Activated CD8-positive, alpha-beta T cell treated with anti-CD3 and anti-CD28 coated beads, Interleukin-2, amount 10 ng/mL, durations not matched to agents 7 days and 5 days (primary cell): ENCODE results near the gene TCERG1L. TPM values are rescaled to one million over a fixed set of nuclear protein-coding genes. Genes with fewer than 3 reads are reported as not detected.

Source experiments
- ATAC-seq: fragments of 150-1000 bp; cut with Tn5 transposase; one replicate; pipeline ENCODE4 v1.10.0; 2021; ENCODE audit warnings: moderate library complexity
- CTCF ChIA-PET: fragments of 350-600 bp; sonication (Branson Sonifier 250); formaldehyde crosslinking; loops from one replicate; lab custom pipeline; 2021; ENCODE audit warnings: antibody characterized with exemption; lab: Charles Lee
- POLR2A ChIA-PET: fragments of 350-600 bp; sonication (Branson Sonifier 250); formaldehyde crosslinking; loops from one replicate; lab custom pipeline; 2021; ENCODE audit warnings: antibody characterized with exemption; lab: Charles Lee
- DNase-seq: peaks from one replicate; pipeline ENCODE4 v3.0.0-alpha.2; 2020
- H3K27ac Mint-ChIP-seq: one replicate; pipeline ENCODE4 v1.8.0; 2021; ENCODE audit warnings: mild to moderate bottlenecking, mixed read lengths
- H3K27me3 Mint-ChIP-seq: one replicate; pipeline ENCODE4 v1.8.0; 2021; ENCODE audit warnings: low read depth, mixed read lengths
- H3K36me3 Mint-ChIP-seq: one replicate; pipeline ENCODE4 v1.8.0; 2021; ENCODE audit warnings: low read depth, mixed read lengths
- H3K4me1 Mint-ChIP-seq: one replicate; pipeline ENCODE4 v1.8.0; 2021; ENCODE audit warnings: low read depth, mixed read lengths
- H3K4me3 Mint-ChIP-seq: one replicate; pipeline ENCODE4 v1.8.0; 2021; ENCODE audit warnings: mild to moderate bottlenecking, mixed read lengths
- H3K9me3 Mint-ChIP-seq: one replicate; pipeline ENCODE4 v1.8.0; 2022; ENCODE audit warnings: mixed read lengths; ENCODE audit not compliant: insufficient read depth
- total RNA-seq, 2 experiments: library from RNA; stranded (reverse); gene quantifications; one replicate each; pipeline ENCODE4 v1.2.3, GENCODE V29; 2021

Gene TCERG1L
- total RNA-seq, 2 experiments from 2014 or later: 0.08 TPM; not detected in 1

DNA sequence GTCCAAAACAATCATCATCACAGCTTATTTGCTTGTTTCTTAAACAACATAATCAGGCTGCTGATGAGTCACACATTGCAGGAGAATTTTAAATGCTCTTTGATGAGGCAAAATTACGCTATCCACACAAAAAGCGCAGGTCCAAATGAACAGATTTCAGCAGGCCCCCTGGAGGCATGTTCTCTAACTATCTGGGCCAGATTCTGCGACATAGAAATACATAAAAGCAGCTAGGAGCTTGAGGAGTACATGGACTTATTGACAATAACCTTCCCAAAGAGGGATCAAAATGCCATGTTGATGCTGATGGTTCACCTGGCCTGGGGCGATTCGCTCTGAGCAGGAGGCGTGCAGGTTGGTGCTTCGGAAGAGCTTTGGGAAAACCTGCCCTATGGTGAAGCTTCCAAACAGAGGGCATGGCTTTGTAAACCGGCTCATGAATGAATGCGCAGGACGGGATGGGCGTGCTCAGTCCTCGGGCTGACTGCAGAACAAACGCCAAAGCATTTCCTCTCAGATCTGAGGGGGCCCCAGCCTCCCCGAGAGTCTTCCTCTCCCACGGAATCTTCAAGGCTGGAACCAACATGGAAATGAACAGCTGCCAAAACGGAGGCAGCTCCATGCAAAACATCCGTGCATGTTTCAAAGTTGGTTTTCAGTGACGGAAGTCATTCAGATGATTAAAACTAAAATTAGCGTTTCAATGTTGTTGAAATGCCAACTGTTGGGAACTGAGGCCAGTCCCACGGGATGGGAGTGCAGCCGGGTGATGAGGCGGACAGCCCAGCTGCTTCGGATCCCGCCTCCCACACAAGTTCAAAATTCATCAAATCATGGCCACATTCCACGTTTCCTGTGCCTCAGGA, 179.6 kb downstream of the TCERG1L start:
- POLR2A ChIA-PET: interaction anchor here (0.7 kb wide), 1 partner anchor 1671 kb away, joined by 3 read pairs; no protein-coding TSS in a partner anchor
- H3K27ac Mint-ChIP-seq: no peak overlapping the region
- no peak for DNase-seq
- CTCF ChIA-PET: no interaction called here
- no peaks in the 10 kb centered on the region for H3K27me3 Mint-ChIP-seq
- H3K36me3 Mint-ChIP-seq: no peaks in the 10 kb centered on the region
- H3K4me3 Mint-ChIP-seq: no peak overlapping the region
- H3K4me1 Mint-ChIP-seq: peaks cover 2% of the 10 kb centered on the region
- no peak for ATAC-seq
- H3K9me3 Mint-ChIP-seq: no peaks in the 10 kb centered on the region

DNA sequence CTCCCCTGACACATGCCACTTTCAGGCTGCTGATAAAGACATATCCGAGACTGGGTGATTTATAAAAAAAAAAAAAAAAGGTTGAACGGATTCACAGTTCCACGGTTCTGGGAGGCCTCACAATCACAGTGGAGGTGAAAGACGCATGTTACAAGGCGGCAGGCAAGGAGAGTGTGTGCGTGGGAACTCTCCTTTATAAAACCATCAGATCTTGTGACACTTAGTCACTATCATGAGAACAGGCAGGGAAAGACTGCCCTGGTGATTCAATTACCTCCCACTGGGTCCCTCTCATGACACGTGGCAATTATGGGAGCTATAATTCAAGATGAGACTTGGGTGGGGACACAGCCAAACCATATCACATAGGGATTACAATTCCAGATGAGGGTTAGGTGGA, 181.5 kb downstream of the TCERG1L start:
- DNase-seq: no peak
- H3K27me3 Mint-ChIP-seq: no peaks in the 10 kb centered on the region
- POLR2A ChIA-PET: no interaction called here
- H3K9me3 Mint-ChIP-seq: no peaks in the 10 kb centered on the region
- no peak for ATAC-seq
- peaks cover 7% of the 10 kb centered on the region for H3K4me1 Mint-ChIP-seq
- no peaks in the 10 kb centered on the region for H3K36me3 Mint-ChIP-seq
- no peak overlapping the region for H3K4me3 Mint-ChIP-seq
- CTCF ChIA-PET: no interaction called here
- H3K27ac Mint-ChIP-seq: no peak overlapping the region

DNA sequence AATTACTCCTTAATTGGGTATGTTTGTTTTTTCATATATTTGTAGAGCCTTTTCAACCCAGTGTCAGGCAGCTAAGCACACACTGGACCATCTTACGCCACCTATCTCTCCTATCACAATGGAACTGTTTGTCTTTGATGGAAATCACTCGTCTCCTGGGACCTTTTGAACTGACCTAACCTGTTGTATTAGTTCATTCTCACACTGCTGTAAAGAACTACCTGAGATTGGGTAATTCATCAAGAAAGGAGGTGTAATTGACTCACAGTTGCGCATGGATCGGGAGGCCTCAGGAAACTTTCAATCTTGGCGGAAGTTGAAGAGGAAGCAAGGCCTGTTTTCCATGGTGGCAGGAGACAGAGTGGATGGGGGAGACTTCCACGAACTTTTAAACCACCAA, 182.0 kb downstream of the TCERG1L start:
- Mint-ChIP-seq H3K9me3 (no peaks in the 10 kb centered on the region), H3K27ac (no peak overlapping the region), H3K27me3 (no peaks in the 10 kb centered on the region), H3K4me1 (peaks cover 7% of the 10 kb centered on the region), H3K36me3 (no peaks in the 10 kb centered on the region), H3K4me3 (no peak overlapping the region)
- DNase-seq: no peak
- ChIA-PET POLR2A (no interaction called here), CTCF (no interaction called here)
- ATAC-seq: no peak

DNA sequence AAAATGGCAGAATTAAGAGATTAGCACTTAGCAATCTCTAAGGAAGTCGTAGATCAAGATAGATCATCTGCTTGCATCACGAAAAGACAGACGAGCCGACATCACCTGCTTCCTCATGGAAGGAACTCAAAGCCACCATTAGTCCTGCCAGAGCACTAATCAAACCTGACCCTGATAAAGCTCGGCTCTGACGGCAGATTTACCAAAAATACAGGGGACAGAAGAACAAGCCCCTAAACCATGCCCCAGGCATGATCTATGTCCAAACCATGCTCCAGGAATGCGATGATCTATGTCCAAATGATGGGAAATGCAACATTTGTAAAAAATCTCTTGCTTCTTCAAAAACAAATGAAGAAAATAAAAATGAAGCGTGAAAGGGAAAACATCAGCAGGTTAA, 182.8 kb downstream of the TCERG1L start:
- H3K4me3 Mint-ChIP-seq: no peak overlapping the region
- CTCF ChIA-PET: no interaction called here
- H3K27me3 Mint-ChIP-seq: no peaks in the 10 kb centered on the region
- no peak for DNase-seq
- no peak for ATAC-seq
- no peaks in the 10 kb centered on the region for H3K9me3 Mint-ChIP-seq
- no peaks in the 10 kb centered on the region for H3K36me3 Mint-ChIP-seq
- H3K27ac Mint-ChIP-seq: no peak overlapping the region
- peaks cover 7% of the 10 kb centered on the region for H3K4me1 Mint-ChIP-seq
- POLR2A ChIA-PET: no interaction called here

DNA sequence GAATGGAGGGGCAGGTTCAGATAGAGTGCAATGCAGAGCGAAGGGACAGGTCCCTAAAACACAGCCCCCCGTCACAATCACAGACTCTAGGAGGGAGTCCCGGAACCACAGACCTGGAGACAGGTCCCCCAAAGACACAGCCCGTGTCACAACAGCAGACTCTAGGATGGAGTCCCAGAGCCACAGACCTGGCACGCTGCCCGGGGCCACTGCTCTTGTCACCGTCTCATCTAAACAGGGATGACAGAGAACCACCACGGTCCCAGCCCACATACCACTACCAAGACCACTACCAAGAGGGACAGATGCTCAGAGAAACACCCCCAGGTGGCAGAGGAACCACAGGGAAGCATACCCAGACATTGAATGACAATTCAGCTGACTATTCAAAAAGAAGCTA, 183.9 kb downstream of the TCERG1L start:
- ATAC-seq (no peak), DNase-seq (no peak)
- Mint-ChIP-seq H3K36me3 (no peaks in the 10 kb centered on the region), H3K27ac (no peak overlapping the region), H3K9me3 (no peaks in the 10 kb centered on the region), H3K4me1 (peaks cover 7% of the 10 kb centered on the region), H3K27me3 (no peaks in the 10 kb centered on the region), H3K4me3 (no peak overlapping the region)
- ChIA-PET CTCF (no interaction called here), POLR2A (no interaction called here)

DNA sequence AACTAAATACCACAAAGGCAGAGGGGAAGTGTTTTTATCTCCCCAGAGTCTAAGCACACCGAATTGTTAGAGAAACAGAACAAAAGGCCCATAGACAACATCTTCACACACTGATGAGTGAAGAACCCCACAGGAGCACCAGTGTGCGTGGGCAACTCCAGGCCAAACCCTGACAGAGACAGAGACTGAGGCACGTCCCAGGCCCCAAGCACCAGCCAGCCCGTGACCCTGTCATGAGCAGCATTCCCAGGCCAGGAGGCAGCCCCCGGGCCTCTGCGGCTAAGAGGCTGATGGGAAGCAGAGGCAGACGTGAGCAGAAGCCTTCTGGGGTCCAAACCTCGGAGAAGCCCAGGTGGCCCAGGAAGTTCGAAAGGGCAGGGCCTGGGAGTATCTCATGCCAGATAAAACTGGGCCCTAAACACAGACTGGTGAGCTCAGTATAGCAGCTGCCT, 184.4 kb downstream of the TCERG1L start:
- Mint-ChIP-seq H3K4me3 (no peak overlapping the region), H3K9me3 (no peaks in the 10 kb centered on the region), H3K4me1 (peaks cover 7% of the 10 kb centered on the region), H3K27me3 (no peaks in the 10 kb centered on the region), H3K36me3 (no peaks in the 10 kb centered on the region), H3K27ac (no peak overlapping the region)
- ChIA-PET CTCF (no interaction called here), POLR2A (no interaction called here)
- DNase-seq (no peak), ATAC-seq (no peak)

DNA sequence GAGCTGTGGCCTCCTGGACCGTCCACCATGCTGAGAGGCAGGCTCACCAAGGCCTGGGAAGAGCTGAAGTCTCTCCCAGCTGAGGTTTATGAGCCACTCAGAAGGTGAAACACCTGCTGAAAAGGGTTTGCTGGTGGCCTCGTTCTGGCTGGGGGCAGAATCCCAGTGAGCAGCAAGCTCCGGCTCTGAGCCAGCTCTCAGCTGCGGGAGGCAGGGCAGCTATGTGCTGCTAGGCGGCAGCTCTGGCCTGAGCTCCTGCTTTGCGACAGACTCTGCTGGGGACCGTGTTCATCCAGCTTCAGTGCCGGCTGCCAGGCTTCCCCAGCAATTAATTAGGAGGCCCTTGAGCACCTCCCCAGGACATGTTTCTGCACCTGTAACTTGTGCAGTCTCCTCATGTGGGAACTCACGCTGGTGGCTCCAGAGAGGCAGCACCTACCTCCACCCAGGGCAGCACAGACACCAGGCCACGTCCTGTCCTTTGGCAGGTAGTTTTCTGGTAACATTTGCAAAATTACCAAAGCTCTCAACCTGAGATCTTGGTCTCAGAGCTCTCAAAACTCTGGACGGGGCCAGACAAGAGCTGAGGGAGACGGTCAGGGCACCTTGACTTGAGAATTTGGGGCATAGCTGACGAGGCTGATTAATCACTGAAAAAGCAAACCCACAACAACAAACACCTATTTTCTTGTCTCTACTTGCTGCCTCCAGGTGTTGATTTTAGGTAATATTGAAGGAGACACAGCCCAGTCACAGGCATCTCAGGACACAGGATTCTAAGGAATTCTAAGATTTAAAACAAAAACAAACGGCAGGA, 185.0 kb downstream of the TCERG1L start:
- H3K36me3 Mint-ChIP-seq: no peaks in the 10 kb centered on the region
- ChIA-PET POLR2A (no interaction called here), CTCF (no interaction called here)
- no peaks in the 10 kb centered on the region for H3K27me3 Mint-ChIP-seq
- no peak overlapping the region for H3K27ac Mint-ChIP-seq
- ATAC-seq (no peak), DNase-seq (no peak)
- no peaks in the 10 kb centered on the region for H3K9me3 Mint-ChIP-seq
- H3K4me3 Mint-ChIP-seq: no peak overlapping the region
- peaks cover 7% of the 10 kb centered on the region for H3K4me1 Mint-ChIP-seq

DNA sequence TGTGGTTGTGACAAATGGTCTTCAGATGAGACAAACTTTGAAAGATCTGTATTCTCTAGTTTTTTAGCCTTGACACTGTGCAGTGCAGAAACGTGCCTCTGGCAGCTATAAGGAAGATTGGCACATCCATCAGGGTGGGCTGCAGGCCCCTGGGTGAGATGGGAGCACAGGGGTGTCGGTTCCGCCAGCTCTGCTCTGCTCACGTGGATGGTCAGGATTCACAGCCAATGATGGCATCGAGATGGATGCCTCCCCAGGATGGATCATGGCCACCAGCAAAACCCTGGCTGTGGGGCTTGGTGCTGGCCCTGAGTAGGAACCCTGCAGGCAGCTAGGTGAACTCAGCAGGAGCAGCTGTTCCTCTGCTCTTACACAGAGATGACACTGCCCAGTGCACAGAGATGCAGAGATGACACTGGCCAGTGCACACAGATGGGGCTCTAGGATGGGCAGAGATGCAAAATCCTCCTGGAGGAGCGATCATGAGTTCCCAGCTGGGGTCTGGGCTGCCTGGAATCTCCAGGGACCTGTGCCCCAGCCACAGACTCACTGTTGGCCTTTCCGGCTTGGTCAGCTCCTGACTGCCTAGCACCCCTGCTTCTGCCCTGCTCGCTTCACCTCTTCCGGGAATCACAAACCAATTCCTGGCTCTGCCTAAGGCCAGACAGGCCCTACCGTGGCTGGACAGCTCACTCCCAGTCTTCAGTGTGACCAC, 185.9 kb downstream of the TCERG1L start:
- no peak for ATAC-seq
- Mint-ChIP-seq H3K27ac (no peak overlapping the region), H3K4me3 (no peak overlapping the region), H3K36me3 (no peaks in the 10 kb centered on the region), H3K9me3 (no peaks in the 10 kb centered on the region), H3K4me1 (peaks cover 7% of the 10 kb centered on the region), H3K27me3 (no peaks in the 10 kb centered on the region)
- DNase-seq: no peak
- ChIA-PET POLR2A (no interaction called here), CTCF (no interaction called here)

DNA sequence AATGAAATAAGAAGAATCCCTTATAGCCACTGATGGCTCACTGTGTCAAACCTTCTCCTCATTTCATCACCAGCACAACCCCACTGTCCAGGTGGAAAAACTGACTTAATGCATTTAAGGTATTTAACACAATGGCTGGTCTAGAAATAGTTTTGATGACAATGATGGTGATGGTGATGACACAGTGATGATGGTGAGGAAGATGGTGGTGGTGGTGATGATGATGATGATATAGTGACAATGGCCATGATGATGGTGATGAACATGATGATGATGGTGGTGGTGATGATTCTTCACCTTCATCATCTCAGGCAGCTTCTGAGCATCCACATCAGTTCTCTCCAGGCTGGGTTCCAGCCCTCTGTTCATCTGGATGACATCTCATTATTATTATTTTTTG, 186.6 kb downstream of the TCERG1L start:
- ATAC-seq (no peak), DNase-seq (no peak)
- ChIA-PET POLR2A (no interaction called here), CTCF (no interaction called here)
- Mint-ChIP-seq H3K36me3 (no peaks in the 10 kb centered on the region), H3K27me3 (no peaks in the 10 kb centered on the region), H3K27ac (no peak overlapping the region), H3K4me3 (no peak overlapping the region), H3K9me3 (no peaks in the 10 kb centered on the region), H3K4me1 (peaks cover 7% of the 10 kb centered on the region)

DNA sequence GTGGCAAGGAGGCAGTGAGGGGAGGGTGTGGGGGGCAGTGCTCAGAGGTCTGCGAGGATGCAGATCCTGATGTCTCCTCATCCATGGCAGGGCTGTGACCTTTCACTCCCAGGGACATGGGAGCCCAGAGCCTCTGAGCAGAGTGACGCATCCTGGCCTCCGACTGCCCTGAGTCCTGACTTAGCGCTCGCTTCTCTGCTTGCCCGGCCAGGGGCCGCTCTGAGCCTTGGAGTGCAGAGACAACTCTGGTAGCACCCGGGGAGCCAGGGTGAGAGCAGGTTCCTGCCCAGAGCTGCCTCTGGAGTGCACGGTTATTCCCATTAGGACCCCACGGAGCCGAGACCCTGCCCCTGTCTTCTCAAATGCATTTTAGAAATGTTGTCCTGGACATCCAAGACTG, 188.0 kb downstream of the TCERG1L start:
- ChIA-PET POLR2A (no interaction called here), CTCF (no interaction called here)
- Mint-ChIP-seq H3K9me3 (no peaks in the 10 kb centered on the region), H3K4me1 (peaks cover 7% of the 10 kb centered on the region), H3K4me3 (no peak overlapping the region), H3K36me3 (no peaks in the 10 kb centered on the region), H3K27me3 (no peaks in the 10 kb centered on the region), H3K27ac (no peak overlapping the region)
- ATAC-seq: no peak
- no peak for DNase-seq

DNA sequence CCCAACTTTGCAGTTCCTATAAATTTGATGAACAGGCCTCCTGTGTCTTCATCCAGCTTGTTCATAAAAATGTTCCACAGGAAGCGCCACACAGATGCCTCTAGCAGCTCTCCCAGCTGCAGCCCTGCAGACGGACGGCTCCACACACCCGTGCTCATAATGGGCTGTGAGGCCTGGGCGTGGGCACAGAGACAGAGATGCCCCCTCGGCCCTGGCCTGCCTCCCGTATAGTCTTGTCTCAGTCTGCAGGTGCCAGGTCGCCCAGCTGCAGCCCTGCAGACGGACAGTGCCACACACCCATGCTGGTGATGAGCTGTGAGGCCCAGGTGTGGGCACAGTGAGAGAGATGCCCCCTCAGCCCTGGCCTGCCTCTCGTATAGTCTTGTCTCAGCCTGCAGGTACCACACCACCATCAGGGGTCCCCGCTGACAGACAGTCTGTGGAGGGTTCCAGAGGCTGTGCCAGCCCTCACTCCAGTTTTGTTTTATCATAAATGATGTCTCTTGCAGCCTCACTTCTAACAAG, 189.9 kb downstream of the TCERG1L start:
- Mint-ChIP-seq H3K9me3 (no peaks in the 10 kb centered on the region), H3K4me1 (peaks cover under 1% of the 10 kb centered on the region), H3K27ac (no peak overlapping the region), H3K4me3 (no peak overlapping the region), H3K36me3 (no peaks in the 10 kb centered on the region), H3K27me3 (no peaks in the 10 kb centered on the region)
- DNase-seq: no peak
- ChIA-PET POLR2A (no interaction called here), CTCF (no interaction called here)
- no peak for ATAC-seq
